ENCODE data around the gene PRPF8.

- TF ChIP-seq CTCF (IDR thresholded peaks at IDR 0.05; ENCODE audit: low read length): no peak
- no peak for TF ChIP-seq EZH2 (IDR thresholded peaks at IDR 0.05; ENCODE audit: borderline replicate concordance, low read length)
Measured at GRCh38 chr17:1727258-1727789, 42.7 kb upstream of the PRPF8 start.
